ENCODE measurements around the gene S100A8. TPM values are rescaled to one million over a fixed set of nuclear protein-coding genes. Genes with fewer than 3 reads are reported as not detected.

The S100A8 gene
- total RNA-seq: 10 to 100 TPM in 3 of 4 donors, 1 to 10 TPM in 1; 5.7 to 38.4 (median 19.5) TPM

DNA sequence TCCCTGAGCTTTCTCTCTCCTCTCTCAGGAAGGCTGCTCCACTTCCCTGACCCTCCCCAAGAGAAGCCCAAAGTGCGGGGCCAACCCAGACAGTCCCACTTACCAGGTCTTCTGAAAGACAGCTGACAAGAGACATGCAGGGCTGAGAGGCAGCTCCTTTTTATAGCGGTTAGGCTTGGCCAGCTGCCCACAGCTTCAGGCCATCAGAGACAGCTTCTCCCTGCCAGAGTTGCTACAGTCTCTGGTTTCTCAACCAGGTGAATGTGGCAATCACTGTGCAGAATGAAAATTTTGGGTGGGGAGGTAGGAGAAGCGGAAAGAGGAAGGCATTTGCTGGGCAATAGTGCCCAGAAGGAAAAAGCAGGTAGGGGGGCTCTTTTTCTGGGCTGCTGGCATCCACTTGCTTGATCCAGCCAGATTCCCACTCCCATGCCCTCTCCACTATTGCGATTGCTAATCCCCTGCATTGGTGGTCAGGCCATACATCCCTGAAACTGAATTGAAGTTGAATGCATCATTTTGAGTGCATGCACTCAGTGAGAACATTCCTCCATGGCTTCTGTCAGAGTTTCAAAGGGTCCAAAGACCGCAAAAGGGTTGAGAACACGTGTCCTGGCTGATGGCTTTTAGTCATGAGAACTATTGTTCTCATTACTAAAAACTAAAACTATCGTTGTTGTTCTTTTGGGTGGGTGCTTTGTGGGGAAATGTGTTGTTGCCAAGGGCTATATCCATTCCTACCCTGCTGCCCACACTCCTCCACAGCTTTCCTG, at the start of gene S100A8:
TSS of gene S100A8 (minus strand) at position 136 of the 773 bp plus-strand sequence. CDS start 538 bp downstream, outside the sequence.
- H3K4me1 ChIP-seq: peaks cover 35% of the 10 kb centered on the region
- peaks cover 5% of the 10 kb centered on the region for H3K27me3 ChIP-seq
- WGBS: 42% methylated on average over 7 of the region's 7 CpGs
- TF ChIP-seq, protein P1, sequence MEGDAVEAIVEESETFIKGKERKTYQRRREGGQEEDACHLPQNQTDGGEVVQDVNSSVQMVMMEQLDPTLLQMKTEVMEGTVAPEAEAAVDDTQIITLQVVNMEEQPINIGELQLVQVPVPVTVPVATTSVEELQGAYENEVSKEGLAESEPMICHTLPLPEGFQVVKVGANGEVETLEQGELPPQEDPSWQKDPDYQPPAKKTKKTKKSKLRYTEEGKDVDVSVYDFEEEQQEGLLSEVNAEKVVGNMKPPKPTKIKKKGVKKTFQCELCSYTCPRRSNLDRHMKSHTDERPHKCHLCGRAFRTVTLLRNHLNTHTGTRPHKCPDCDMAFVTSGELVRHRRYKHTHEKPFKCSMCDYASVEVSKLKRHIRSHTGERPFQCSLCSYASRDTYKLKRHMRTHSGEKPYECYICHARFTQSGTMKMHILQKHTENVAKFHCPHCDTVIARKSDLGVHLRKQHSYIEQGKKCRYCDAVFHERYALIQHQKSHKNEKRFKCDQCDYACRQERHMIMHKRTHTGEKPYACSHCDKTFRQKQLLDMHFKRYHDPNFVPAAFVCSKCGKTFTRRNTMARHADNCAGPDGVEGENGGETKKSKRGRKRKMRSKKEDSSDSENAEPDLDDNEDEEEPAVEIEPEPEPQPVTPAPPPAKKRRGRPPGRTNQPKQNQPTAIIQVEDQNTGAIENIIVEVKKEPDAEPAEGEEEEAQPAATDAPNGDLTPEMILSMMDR (IDR thresholded peaks at IDR 0.05): no peak
- TF ChIP-seq EP300 (IDR thresholded peaks at IDR 0.05): no peak
- TF ChIP-seq POLR2AphosphoS5 (IDR thresholded peaks at IDR 0.05): peak in 1 of 3 donors; percentile 27
- no peak for DNase-seq (ENCODE audit: low spot score in 2 of 2)
- no peak within 1 kb of the TSS for H3K4me3 ChIP-seq
- no peaks in the 10 kb centered on the region for H3K9me3 ChIP-seq
- H3K36me3 ChIP-seq: no peaks in the 10 kb centered on the region
- no peak within 1 kb of the TSS for H3K27ac ChIP-seq

DNA sequence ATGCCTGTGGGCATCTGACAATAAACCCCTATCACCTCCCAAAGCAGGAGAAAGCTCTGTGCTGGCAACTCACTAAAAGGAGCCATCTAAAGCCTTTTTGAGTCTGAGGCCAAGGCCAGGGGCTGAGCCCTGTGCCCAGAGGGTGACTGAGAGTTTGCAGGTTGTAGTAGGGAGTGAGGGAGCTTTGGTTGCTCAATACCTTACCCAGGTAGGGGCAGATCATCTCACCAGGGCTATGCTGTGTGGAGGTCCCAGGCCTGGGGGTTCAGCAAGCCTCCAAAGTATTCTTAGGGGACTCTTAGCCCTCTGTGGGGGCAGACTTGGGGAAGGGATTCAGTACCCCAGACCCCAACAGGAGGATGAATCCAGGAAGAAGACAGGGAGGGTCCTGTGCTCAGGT, 48.4 kb upstream of the S100A8 start:
- no peaks in the 10 kb centered on the region for H3K4me1 ChIP-seq
- TF ChIP-seq POLR2A (IDR thresholded peaks at IDR 0.05) (no peak), POLR2AphosphoS5 (IDR thresholded peaks at IDR 0.05) (no peak), EP300 (IDR thresholded peaks at IDR 0.05) (no peak)
- TF ChIP-seq, protein P1 (IDR thresholded peaks at IDR 0.05): no peak
- no peaks in the 10 kb centered on the region for H3K9me3 ChIP-seq
- no peaks in the 10 kb centered on the region for H3K36me3 ChIP-seq
- peak in 1 of 2 donors; percentile 29 for DNase-seq (ENCODE audit: low spot score in 2 of 2)
- no peak overlapping the region for H3K4me3 ChIP-seq
- H3K27me3 ChIP-seq: peaks cover 12% of the 10 kb centered on the region
- H3K27ac ChIP-seq: no peak overlapping the region

DNA sequence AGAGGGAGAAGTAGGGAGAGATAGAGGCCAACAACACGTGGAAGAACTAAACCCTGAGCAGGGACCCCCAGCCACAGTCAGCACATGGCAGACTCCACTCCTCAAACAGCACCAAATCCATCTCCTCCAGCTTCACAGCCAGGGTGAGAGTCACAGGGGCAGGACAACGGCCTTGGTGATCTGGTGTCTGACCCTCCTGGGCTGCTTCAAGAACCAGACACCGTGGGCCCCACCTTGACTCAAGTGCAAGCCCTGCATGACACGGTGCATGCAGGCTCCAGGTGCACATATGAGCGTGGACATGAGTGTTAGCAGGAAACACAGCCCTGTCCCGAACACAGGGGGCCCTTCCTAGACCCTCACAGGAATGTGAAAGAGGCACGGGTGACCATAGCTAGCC, 47.7 kb upstream of the S100A8 start:
- no peaks in the 10 kb centered on the region for H3K4me1 ChIP-seq
- TF ChIP-seq POLR2A (IDR thresholded peaks at IDR 0.05) (no peak), POLR2AphosphoS5 (IDR thresholded peaks at IDR 0.05) (no peak), EP300 (IDR thresholded peaks at IDR 0.05) (no peak)
- TF ChIP-seq, protein P1 (IDR thresholded peaks at IDR 0.05): no peak
- WGBS: 80% methylated on average over 6 of the region's 7 CpGs
- H3K36me3 ChIP-seq: no peaks in the 10 kb centered on the region
- H3K27me3 ChIP-seq: peaks cover 16% of the 10 kb centered on the region
- H3K27ac ChIP-seq: no peak overlapping the region
- no peak overlapping the region for H3K4me3 ChIP-seq
- no peaks in the 10 kb centered on the region for H3K9me3 ChIP-seq
- DNase-seq (ENCODE audit: low spot score in 2 of 2): peak in 1 of 2 donors; percentile 74

DNA sequence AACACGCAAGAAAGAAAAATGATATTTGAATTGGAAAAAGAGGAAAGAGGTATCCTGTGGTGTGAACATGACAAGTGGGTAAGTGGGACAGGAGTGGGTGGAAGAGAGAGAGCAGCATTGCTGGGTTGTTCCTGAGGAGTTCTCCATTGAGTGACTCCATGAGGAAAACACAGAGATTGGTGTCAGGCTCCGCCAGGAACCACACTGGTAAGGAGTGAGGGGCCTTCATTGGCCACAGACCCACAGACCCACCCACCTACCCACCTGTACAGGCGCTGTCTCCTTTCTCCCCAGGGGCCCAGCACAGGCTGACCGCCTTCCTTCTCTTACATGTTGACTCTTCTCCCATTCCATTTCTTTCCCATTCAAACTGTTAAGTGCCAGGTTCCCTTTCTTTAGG, 46.4 kb upstream of the S100A8 start:
- DNase-seq (ENCODE audit: low spot score in 2 of 2): peak in 1 of 2 donors; percentile 29
- no peaks in the 10 kb centered on the region for H3K9me3 ChIP-seq
- TF ChIP-seq, protein P1 (IDR thresholded peaks at IDR 0.05): no peak
- TF ChIP-seq POLR2AphosphoS5 (IDR thresholded peaks at IDR 0.05) (no peak), POLR2A (IDR thresholded peaks at IDR 0.05) (no peak), EP300 (IDR thresholded peaks at IDR 0.05) (no peak)
- peaks cover 21% of the 10 kb centered on the region for H3K27me3 ChIP-seq
- 85% methylated on average over 4 of the region's 4 CpGs for WGBS
- H3K4me1 ChIP-seq: no peaks in the 10 kb centered on the region
- no peak overlapping the region for H3K27ac ChIP-seq
- no peak overlapping the region for H3K4me3 ChIP-seq
- no peaks in the 10 kb centered on the region for H3K36me3 ChIP-seq

DNA sequence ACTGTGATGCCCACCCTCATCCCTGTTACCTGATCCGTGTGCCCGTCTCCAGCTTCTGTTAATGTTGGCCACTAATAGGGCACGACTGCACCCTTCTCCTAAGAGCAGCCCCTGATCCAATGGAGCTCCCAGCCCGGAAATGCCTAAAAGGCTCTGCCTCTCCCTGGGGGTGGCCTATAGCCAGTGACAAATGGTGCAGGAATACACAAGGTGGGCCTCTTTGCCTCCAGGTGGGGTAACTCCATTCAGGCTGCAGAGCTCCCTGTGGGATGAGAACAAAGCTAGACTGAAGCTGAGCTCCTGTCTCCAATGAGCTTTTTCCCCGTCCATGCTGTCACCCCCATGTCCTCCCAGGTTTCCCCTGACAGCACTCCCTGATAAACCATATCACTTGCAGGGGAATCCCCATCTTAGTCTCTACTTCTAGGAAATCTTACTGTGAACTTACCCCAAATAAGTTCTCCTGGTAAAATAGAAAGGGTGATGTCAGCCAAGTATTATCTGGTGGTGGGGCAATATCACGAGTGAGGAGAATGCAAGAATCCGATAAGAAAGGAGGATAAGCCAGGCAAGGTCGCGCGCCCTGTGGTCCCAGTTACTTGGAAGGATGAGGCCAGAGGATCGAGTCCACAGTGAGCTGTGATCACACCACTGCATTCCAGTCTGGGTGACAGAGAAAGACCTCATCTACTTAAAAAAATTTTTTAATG, 44.0 kb upstream of the S100A8 start:
- Histone ChIP-seq H3K27me3 (peaks cover 21% of the 10 kb centered on the region), H3K27ac (no peak overlapping the region), H3K9me3 (no peaks in the 10 kb centered on the region), H3K36me3 (no peaks in the 10 kb centered on the region), H3K4me3 (no peak overlapping the region), H3K4me1 (no peaks in the 10 kb centered on the region)
- DNase-seq (ENCODE audit: low spot score in 2 of 2): no peak
- TF ChIP-seq, protein P1 (IDR thresholded peaks at IDR 0.05): no peak
- TF ChIP-seq POLR2AphosphoS5 (IDR thresholded peaks at IDR 0.05): no peak
- TF ChIP-seq EP300 (IDR thresholded peaks at IDR 0.05): no peak
- no peak for TF ChIP-seq POLR2A (IDR thresholded peaks at IDR 0.05)
- 85% methylated on average over 11 of the region's 11 CpGs for WGBS

Data from suprapubic skin (tissue), 4 donors.